PC-9 (cell line): ENCODE data around the gene SRRT.

Experiments
- EZH2 ChIP-seq: fragments of 200-600 bp; sonication (generic); IDR thresholded peaks from 2 replicates; pipeline ENCODE4 v1.8.0; 2017; ENCODE audit warnings: antibody characterized with exemption, low read depth
- TF ChIP-seq, protein P1 (sequence below): fragments of 200-600 bp; sonication (generic); conservative IDR thresholded peaks from 2 replicates; pipeline ENCODE4 v1.6.1; 2017; ENCODE audit warnings: mixed run types, antibody characterized with exemption, mild to moderate bottlenecking, moderate library complexity

DNA sequence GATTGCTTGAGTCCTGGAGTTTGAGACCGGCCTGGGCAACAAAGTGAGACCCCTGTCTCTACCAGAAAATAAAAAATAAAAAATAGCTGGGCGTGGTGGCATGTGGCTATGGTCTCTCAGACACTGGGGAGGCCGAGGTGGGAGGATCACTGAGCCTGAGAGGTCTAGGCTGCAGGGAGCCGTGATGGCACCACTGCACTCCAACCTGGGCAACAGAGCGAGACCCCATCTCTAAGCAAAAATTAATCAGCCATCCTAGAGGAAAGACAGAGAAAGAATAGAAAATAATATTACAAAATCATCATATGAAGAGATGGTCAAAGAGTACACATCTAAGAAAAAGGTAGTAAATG is 42.6 kb upstream of the SRRT start:
- TF ChIP-seq, protein P1, sequence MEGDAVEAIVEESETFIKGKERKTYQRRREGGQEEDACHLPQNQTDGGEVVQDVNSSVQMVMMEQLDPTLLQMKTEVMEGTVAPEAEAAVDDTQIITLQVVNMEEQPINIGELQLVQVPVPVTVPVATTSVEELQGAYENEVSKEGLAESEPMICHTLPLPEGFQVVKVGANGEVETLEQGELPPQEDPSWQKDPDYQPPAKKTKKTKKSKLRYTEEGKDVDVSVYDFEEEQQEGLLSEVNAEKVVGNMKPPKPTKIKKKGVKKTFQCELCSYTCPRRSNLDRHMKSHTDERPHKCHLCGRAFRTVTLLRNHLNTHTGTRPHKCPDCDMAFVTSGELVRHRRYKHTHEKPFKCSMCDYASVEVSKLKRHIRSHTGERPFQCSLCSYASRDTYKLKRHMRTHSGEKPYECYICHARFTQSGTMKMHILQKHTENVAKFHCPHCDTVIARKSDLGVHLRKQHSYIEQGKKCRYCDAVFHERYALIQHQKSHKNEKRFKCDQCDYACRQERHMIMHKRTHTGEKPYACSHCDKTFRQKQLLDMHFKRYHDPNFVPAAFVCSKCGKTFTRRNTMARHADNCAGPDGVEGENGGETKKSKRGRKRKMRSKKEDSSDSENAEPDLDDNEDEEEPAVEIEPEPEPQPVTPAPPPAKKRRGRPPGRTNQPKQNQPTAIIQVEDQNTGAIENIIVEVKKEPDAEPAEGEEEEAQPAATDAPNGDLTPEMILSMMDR: no peak
- no peak for TF ChIP-seq EZH2
